ENCODE data around the gene SKI.

- TF ChIP-seq CTCF (IDR thresholded peaks at IDR 0.05; ENCODE audit: poor library complexity) (no peak), EZH2 (IDR thresholded peaks at IDR 0.05; ENCODE audit: borderline replicate concordance) (no peak)
Observed at GRCh38 chr1:2346691-2347408, 118.7 kb downstream of the SKI start.
